ENCODE measurements around the gene OLFM2.

Gene OLFM2

DNA sequence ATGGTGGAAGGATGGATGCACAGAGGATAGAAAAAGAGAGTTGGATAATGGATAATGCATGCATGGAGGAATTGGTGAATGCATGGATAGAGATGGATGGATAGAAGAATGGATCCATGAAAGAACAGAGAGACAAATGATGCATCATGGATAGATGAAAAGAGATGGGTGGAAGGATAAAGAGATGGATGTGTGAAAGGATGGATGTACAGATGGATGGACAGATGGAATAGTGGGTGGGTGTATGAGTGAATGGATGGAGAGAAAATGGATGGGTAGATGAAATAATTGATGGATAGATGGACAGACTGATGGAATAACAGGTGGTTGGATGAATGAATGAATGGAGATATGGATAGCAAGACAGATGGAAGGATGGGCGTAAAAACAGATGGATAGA is 25.7 kb downstream of the OLFM2 start:
- DNase-seq (ENCODE audit: low read depth in 2 of 3, low spot score in 1 of 3), result no peak

DNA sequence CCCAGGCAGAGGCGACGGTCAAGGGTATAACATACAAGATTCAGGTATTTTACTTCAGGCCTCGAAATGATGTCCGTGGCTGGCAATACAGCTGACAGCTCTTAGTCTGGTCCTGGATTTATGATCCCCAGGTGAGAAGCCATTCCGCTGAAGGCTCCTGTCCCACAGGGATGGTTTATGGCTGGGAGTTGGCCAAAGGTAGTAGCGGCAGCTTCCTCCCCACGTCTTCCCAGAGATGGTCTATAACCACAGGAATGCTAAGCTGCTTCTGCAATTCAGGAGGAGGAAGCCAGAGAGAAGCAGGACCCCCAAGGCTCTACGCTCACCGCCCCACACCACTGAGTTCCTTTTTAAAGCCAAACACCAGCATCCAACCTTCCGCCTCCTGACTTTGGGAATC is 27.1 kb downstream of the OLFM2 start:
- DNase-seq (ENCODE audit: low read depth in 2 of 3, low spot score in 1 of 3), result no peak

DNA sequence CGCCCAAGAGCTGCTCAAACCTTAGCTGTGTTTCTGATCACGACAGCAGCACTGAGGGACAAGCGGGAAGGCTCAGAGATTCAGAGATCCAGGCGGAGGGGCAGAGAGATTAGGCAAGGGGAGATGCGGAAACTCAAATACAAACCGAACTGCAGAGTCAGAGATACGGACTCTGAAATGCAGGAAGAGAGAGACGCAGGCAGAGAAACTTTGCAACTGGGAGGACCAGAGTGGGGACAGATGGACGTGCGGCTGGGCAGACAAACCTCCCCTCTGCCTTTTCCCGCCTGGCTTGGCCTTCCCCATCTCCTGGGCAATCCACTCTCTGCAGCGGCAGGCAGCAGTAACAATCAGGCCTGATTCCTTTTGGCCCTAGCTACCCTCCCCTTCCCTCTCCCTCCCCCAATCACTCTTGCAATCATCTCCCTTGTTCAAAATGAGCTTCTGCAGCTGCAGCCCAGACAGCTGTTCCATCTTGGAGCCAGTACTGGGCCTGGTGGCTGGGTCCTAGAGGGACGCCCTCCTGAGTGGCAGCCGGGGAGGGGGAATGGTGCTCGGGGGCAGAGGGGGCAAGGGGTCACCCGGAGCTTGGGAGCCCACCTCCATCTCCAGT is 29.7 kb downstream of the OLFM2 start:
- no peak for DNase-seq (ENCODE audit: low read depth in 2 of 3, low spot score in 1 of 3)

DNA sequence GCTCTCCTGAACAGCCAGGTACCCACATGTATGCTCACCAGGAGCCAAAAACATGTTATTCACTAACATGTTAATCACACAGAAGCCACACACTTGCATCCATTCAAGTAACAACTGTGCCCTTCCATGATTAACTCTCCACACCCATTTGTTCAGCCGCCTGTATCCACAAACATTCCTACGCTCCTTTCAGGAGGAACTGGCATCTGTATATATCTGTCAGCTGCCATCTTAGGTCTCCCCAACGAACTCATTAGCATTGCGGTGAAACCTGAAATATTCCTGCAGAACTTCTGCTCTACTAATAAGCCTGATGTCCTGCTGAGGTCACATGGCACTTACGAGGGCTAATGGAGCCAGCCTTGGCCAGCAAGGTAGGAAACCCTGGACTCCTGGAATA is 33.0 kb downstream of the OLFM2 start:
- DNase-seq (ENCODE audit: low read depth in 2 of 3, low spot score in 1 of 3), result no peak

DNA sequence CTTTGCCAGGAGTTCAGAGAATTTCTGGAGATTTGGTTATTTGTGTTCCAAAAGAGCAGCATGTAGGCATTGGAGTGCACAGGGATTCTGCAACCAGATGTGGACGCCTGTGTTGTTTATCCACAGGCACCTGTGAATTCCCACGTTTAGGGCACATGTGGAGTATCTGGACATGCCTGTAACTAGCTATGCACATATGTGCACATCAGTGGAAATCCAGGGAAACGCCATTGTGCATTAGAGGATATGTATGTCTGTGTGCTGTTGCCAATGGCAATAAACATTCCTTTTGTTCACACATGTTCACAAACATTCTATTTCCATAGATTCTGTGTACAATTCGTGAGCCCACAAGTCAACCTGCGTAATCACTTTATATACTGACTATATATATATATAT is 34.7 kb downstream of the OLFM2 start:
- no peak for DNase-seq (ENCODE audit: low read depth in 2 of 3, low spot score in 1 of 3)

DNA sequence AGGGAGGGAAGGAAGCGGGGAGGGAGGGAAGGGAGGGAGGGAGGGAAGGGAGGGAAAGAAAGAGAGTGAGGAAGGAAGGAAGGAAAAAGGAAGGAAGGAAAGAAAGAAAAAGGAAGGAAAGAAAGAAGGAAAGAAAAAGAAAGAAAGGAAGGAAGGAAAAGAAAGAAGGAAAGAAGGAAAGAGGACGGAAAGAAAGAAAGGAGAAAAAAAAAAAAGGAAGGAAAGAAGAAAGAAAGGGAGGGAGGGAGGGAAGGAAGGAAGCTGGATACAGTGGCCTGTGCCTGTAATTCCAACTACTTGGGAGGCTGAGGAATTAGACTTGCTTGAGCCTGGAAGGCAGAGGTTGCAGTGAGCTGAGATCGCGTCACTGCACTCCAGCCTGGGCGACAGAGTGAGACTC is 35.3 kb downstream of the OLFM2 start:
- no peak for DNase-seq (ENCODE audit: low read depth in 2 of 3, low spot score in 1 of 3)

DNA sequence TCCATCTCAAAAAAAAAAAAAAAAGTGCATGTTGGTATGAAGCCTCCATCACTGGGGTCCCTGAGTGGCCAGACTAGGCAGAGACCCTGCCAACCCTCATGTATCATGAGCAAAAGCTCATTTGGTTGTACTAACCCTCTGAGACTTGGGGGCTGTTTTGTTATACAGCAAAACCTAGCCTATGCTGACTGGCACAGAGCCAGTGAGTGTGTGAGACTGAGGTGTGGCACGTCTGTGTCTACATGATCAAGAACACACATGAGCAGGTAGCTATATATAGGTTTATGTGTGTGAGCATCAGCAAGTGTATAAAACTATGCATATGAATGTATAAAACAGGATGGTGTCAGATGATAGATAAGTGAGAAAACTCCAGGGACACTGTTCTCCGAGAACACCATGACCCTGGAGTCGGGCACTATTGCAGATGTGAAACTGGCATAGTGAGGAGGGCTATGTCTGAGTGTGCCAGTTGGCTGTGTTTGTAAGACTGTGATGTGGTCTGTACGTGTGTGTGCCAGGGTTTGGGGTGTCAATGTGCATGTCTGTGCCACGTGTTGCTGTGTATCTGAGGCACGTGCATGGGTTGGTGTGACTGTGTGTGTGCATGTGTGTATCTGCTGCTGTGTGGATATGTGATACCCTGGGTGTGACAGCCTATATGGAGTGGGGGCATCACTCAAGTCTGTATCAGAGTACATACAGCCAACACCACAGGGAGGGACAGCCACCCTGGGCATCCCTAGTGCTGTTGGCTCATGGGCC is 44.5 kb downstream of the OLFM2 start:
- DNase-seq (ENCODE audit: low read depth in 2 of 3, low spot score in 1 of 3), result no peak

DNA sequence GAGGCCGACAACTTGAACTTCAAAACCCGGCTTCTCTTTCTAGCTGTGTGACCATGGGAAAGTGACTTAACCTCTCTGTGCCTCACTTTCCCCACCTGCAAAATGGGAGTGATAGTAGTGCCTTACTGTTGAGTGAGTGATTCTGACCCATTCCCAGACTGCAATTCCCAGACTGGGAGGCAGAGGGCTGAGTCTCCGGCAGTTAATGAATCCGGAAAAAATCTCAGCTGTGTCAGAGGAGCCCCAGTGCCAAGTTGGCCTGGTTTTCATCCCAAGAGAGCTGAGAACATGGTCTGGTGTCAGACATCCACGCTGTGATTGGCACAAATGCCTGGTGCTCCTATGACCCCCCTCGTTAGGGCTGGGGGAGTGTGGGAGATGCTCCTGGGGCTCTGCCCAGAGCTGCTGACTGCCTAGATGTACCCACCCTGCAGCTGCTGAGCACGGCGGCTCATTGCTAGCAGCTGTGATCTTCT is 51.2 kb downstream of the OLFM2 start:
- no peak for DNase-seq (ENCODE audit: low read depth in 2 of 3, low spot score in 1 of 3)

DNA sequence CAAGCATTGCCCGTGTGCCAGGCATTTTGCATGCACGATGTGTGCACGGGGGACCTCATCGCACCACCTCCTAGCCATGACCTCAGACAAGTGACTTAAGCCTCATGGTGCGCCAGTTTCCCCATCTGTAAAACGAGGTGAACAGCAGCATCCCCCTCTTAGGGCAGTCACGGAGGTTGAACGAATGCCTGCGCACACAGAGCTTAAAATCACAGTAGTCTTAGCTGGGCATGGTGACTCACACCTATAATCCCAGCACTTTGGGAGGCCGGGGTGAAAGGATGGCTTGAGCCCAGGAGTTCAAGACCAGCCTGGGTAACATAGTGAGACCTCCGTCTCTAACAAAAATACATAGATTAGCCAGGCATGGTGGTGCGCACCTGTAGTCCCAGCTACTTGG is 52.6 kb downstream of the OLFM2 start:
- no peak for DNase-seq (ENCODE audit: low read depth in 2 of 3, low spot score in 1 of 3)

DNA sequence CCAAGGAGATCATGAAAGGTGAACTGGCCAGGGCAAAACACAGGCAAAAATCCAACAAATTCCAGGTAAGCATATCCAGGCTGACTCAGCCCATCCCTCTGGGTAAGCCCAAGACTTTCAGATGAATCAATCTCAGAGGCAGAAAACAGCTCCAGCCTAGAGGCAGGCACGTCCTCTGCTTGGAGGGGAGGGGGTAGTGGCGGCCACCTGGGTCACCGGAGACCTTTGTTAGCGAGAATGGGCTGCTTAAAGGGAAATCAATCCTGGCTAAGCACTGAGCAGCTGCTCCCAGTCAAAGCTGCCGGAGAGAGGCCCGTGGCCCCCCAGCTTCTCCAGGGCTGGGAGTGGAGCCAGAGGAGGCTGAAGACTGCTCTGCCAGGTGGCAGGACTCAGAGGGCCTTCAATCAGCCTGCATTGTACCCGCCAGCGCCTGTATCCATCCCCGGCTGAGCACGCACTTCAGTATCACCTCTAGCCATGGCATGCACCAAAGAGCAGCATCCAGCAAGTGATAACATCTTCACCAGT is 53.0 kb downstream of the OLFM2 start:
- DNase-seq (ENCODE audit: low read depth in 2 of 3, low spot score in 1 of 3), result no peak

DNA sequence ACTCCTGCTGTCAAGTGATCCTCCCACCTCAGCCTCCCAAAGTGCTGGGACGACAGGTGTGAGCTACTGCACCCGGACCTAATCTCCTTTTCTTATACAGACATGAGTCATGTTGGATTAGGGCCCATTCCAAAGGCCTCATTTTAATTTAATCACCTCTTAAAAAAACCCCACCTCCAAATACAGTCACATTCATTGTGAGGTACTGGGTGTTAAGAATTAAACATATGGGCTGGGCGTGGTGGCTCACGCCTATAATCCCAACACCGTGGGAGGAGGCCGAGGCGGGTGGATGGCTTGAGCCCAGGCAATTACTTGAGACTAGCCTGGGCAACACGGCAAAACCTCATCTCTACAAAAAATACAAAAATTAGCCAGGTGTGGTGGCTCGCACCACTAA is 54.6 kb downstream of the OLFM2 start:
- DNase-seq (ENCODE audit: low read depth in 2 of 3, low spot score in 1 of 3), result no peak

DNA sequence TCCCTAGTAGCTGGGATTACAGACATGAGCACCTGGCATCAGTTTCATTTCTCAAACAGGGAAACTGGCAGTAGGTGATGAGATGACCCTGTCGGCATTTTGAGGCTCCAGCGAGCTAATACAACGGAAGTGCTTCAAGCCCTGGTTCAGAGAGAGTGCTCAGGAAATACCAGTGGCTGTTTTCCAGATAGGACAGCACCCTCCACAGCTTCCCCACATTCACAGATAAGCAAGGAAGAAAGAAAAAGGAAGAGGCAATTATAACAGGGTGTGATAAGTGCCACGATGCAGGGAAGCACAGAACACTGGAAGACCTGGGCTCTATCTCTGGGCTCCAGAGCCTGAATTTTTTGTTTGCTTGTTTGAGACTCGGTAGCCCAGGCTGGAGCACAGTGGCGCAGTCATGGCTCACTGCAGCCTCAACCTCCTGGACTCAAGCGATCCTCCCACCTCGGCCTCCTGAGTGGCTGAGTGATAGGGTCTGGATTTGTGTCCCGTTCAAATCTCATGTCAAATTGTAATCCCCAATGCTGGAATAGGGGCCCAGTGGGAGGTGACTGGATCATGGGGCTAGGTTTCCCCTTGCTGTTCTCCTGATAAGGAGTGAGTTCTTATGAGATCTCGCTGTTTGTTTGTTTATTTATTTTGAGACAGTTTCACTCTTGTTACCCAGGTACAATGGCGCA is 57.7 kb downstream of the OLFM2 start:
- DNase-seq (ENCODE audit: low read depth in 2 of 3, low spot score in 1 of 3), result no peak

DNA sequence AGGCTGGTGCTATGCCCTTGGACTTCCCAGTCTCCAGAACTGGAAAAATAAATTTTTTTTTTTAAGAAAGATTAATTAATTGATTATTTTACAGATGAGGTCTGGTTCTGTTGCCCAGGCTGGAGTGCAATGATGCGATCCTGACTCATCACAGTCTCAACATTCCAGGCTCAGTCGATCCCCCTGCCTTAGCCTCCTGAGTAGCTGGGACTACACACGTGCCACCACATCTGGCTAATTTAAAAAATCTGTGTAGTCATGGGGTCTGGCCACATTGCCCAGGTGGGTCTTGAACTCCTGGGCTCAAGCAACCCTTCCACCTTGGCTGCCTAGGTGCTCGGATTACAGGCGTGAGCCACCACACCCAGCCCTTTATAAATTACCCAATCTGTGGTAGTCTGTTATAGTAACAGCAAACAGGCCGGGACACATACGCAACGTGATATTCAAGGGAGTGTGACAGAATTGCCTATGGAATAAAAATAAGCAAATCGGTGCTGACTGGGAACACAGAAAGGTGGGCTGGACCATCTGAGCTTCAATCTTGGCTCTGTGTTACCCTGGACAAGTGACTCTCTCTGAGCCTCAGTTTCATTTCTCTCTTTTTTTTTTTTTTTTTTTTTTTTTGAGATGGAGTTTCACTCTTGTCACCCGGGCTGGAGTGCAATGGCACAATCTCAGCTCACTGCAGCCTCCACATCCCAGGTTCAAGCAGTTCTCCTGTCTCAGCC is 58.4 kb downstream of the OLFM2 start:
- DNase-seq (ENCODE audit: low read depth in 2 of 3, low spot score in 1 of 3), result no peak

DNA sequence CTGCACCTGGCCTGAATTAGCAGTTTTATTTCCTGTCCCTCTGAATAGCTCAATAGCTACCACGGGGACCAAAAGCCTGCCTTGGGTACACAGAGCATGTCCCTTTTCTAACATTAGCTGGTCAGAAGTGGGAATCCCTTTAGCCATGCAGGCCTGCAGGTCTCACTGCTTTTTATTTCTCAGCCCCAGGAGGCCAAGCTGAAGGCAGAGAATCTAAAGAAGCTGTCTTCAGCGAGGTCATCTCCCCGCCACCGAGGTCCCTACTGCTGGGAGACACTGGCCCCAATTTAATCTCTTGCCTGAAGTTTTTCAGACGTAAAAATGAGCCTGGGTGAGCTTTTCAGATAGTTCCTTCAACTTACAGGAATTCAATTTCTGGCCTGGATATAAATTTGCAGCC is 60.5 kb downstream of the OLFM2 start:
- no peak for DNase-seq (ENCODE audit: low read depth in 2 of 3, low spot score in 1 of 3)

DNA sequence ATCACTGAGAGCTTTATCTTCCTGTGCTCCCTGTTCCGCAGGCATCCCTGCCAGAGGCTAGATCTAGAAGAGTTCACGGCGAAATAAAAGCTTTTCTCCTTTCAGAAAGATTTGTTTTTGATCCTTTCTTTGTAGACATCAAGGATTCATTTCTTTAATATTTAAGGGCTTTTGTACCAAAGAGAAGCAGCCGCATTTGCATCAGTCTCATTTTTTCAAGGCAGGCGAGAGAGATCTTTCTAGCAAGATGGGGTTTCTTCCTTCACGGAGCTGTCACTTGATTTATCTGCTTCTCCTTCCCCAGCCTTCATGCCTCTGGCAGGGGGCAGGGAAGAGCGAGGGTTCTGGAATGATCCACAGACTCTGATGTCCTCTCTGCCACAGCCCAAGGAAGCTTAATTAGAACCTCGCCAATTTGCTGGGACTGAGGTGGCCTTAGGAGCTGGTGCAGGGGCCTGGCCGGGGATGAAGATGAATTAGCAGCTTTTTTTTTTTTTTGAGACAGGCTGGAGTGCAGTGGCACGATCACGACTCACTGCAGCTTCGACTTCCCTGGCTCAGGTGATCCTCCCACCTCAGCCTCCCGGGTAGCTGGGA is 61.2 kb downstream of the OLFM2 start:
- DNase-seq (ENCODE audit: low read depth in 2 of 3, low spot score in 1 of 3), result no peak

DNA sequence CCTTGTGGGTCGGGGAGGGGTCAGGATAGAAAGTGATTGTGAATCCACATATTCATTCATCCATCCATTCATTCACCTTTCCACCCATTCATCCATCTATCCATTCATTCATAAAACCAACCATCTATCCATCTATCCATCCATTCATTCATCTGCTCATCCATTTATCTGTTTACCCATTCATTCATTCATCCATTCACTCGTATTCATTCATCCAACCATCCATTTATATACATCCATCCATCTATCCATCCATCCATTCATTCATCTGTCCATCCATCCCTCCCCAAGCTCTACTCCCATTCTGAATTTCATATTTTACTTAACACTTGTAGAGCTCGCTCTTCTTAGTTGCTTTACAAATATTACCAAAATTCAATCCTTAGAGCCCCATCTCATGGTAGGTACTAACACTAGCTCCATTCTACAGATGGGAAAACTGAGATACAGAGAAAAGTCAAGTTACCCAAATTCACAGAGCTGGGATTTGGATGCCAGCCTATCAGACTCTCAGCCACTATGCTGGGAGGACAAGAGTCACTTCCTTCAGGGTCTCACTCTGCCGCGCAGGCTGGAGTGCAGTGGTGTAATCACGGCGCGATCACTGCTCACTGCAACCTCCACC is 63.6 kb downstream of the OLFM2 start:
- no peak for DNase-seq (ENCODE audit: low read depth in 2 of 3, low spot score in 1 of 3)

DNA sequence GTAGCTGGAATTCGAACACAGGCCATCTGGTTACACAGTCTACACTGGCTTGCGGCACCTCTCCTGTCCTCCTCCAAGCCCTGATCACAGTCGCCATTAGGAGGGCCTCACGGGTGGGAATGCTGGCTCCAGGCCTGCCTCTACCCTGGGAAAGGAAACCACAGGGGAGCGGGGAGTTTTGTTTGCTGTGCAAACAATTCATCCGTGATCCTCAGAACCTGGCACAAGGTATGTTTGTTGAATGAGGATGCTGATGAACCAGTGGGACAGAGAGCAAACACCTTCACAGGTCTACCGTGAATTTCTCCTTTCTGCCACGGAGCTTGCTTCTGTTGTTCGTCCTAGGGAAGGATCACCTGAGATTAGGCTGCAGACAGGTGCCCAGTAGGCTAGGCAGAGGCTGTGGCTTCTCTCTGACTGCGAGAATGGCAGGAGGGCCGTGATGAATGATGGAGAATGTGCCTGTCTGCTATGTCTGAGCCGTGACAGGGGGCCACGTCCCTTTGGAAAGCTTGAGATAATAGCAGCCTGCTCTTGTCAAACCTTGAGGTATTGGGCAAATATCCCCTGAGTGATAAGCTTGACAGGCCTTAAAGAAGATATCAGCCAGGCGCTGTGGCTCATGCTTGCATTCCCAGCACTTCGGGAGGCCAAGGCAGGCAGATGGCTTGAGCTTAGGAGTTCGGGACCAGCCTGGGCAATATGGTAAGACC is 64.5 kb downstream of the OLFM2 start:
- no peak for DNase-seq (ENCODE audit: low read depth in 2 of 3, low spot score in 1 of 3)

DNA sequence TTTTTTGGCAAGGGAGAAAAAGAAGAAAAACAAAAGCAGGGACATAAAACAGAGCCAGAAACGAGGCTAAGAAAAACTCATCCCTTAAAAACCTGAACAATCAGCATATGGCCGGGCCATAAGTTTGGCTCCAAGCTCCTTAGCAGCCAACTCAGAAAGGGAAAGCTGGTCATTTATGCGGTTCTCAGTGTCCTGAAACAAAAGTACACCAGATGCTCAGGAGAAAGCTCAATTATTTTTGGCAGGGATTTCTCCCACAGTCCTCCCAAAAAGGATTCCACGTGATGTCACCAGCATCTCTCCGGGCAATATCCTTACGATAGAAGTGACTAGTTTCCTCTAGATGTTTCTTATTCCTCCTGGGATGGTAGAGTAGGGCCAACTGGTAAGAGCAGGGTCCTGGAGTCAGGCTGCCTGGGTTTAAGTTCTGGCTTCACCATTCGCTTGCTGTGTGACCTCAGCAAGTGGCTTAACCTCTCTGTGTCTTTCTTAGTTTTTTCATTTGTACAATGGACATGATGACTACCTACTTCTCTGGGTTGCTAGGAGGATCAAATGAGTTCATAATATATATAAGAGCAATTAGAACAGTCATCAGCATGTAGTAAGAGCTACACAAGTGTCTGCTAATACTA is 67.2 kb downstream of the OLFM2 start:
- no peak for DNase-seq (ENCODE audit: low read depth in 2 of 3, low spot score in 1 of 3)

DNA sequence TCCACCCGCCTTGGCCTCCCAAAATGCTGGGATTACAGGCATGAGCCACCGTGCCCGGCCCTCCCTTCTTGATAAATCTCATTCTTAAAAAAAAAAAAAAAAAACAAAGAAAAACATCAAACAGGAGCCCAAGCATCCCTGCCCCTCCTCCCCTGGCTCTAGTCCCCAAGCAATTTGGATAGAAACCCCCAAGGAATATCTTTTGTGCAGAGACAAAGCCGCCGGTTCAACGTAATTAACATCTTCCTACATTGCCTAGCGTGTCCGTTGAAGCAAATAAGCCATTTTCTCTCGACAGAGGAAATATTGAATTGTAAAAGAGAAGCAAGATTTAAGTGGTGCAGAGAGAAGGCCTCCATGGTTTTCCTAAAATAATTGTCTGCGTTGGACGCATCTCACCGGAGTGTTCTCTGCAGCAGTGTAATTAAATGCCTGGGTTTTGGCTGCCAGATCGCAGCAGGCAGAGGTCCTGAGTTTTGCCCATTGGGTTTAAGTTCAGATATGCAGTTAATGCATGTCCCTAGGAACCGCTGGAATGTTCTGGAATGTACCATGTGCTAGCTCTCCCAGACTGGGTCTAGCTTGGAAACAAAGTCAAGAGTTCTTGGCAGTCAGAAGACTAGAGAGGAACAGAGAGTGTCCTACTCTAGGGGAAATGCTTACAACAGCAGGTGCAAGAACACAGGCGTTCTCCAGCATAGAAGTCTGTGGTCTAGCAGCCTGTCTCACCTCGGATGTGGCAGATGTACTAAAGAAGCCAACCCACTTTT is 70.4 kb downstream of the OLFM2 start:
- no peak for DNase-seq (ENCODE audit: low read depth in 2 of 3, low spot score in 1 of 3)

Data from stimulated activated CD4-positive, alpha-beta T cell treated with anti-CD3 and anti-CD28 coated beads, Interleukin-12 subunit alpha, Interleukin-12 subunit beta, amount 100 ng/mL, for 48 hours (primary cell).